ENCODE measurements around the gene THSD4. TPM values are rescaled to one million over a fixed set of nuclear protein-coding genes. Genes with fewer than 3 reads are reported as not detected.

The THSD4 gene
- total and polyA plus RNA-seq, 2 of the 8 experiments (the other 6 are each of a cell fraction or from before 2014, with no cell fraction given) = 2.5 to 6.2 TPM

DNA sequence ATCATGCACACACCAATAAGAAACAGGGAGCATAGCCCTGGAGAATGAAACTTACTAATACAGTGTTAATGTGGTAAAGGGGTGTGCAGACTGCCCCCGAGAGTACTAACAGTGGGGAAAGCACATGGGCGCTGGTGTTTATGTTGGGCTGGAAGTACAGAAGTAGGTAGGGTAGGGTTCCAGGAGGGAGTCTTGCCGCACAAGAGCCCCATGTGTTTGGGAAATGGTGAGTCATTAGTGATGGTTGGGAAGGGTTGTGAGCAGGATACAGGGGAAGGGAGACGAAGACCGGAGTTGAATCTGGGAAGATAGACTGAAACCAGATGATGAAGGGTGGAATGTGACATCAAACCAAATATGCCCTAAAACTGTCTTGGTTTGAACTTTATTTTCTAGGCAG is 117.1 kb downstream of the THSD4 start:
- POLR2A ChIA-PET (ENCODE audit: partially characterized antibody) = interaction anchor here (2.2 kb wide), 1 partner anchor 9 kb away, joined by 5 read pairs; no protein-coding TSS in a partner anchor
- no peak overlapping the region for H3K23ac ChIP-seq (ENCODE audit: insufficient read length)
- H2BK20ac ChIP-seq (ENCODE audit: low read length) = no peak overlapping the region
- H3K18ac ChIP-seq (ENCODE audit: extremely low read depth, low read length) = no peak overlapping the region
- no peak overlapping the region for H3K9ac ChIP-seq (replicated peaks in 1 of 4; ENCODE audit: extremely low read depth in 1 of 4, low read depth in 3 of 4, low read length in 3 of 4)
- no peaks in the 10 kb centered on the region for H3K36me3 ChIP-seq (ENCODE audit: control insufficient read depth in 2 of 4, insufficient read depth in 4 of 4, low read length in 3 of 4)
- H2BK5ac ChIP-seq (ENCODE audit: low read depth, low read length) = no peak overlapping the region
- no peak overlapping the region for H3K56ac ChIP-seq (replicated peaks; ENCODE audit: insufficient read length, low read depth, low read length)
- H2AK5ac ChIP-seq (ENCODE audit: low read depth, low read length) = no peak overlapping the region
- no peak overlapping the region for H3K4me3 ChIP-seq (ENCODE audit: extremely low read depth in 1 of 4, insufficient read depth in 2 of 4, low read depth in 3 of 4, low read length in 4 of 4)
- CTCF ChIA-PET (ENCODE audit: partially characterized antibody) = interaction anchor here (1.0 to 2.5 kb wide), 4 partner anchors 18 to 119 kb away, joined by 3 to 8 read pairs (median 3); partner anchors contain the start of gene THSD4
- no peak overlapping the region for H3K4me2 ChIP-seq (ENCODE audit: insufficient read depth in 1 of 2, low read depth in 2 of 2, low read length in 2 of 2)
- no peak for DNase-seq (ENCODE audit: low read depth in 1 of 2, low spot score in 2 of 2)
- no peaks in the 10 kb centered on the region for H3K9me3 ChIP-seq (ENCODE audit: insufficient read depth in 2 of 2, low read depth in 1 of 2, low read length in 1 of 2)
- no peak overlapping the region for H4K8ac ChIP-seq (ENCODE audit: extremely low read depth, insufficient read depth, low read length)
- H2BK15ac ChIP-seq (ENCODE audit: low read length) = no peak overlapping the region
- H3K23me2 ChIP-seq (ENCODE audit: low read depth, low read length) = no peaks in the 10 kb centered on the region
- H3K4me1 ChIP-seq (replicated peaks in 1 of 4; ENCODE audit: control insufficient read depth in 3 of 4, insufficient read depth in 4 of 4, low read length in 3 of 4) = peaks cover 0 to 2% (median 0%) of the 10 kb centered on the region in 4 experiments; a peak in 3 of 7 replicates
- 87% methylated on average over 5 of the region's 5 CpGs; no CpG with 5 or more reads in 1 of the 2 experiments for WGBS, 2 experiments (ENCODE audit: extremely low coverage in 1 of 2, insufficient coverage in 1 of 2, insufficient read length in 1 of 2, insufficient replicate concordance in 2 of 2, low coverage in 1 of 2, low lambda C conversion rate in 2 of 2, missing lambda C conversion rate in 1 of 2)
- no peak overlapping the region for H3K27ac ChIP-seq (ENCODE audit: low read depth, low read length)
- no peak overlapping the region for H2BK12ac ChIP-seq (ENCODE audit: low read depth, low read length)
- H2BK120ac ChIP-seq (replicated peaks; ENCODE audit: low read depth, low read length) = no peak overlapping the region
- FAIRE-seq = no peak
- H3K14ac ChIP-seq (ENCODE audit: insufficient read length) = no peak overlapping the region
- no peak overlapping the region for H4K91ac ChIP-seq (replicated peaks; ENCODE audit: insufficient read length, low read length)
- no peaks in the 10 kb centered on the region for H3K79me1 ChIP-seq (ENCODE audit: low read depth, low read length)
- no peak overlapping the region for H3K4ac ChIP-seq (replicated peaks; ENCODE audit: insufficient read length, low read depth, low read length)
- no peaks in the 10 kb centered on the region for H3K79me2 ChIP-seq (ENCODE audit: control insufficient read depth in 1 of 2, insufficient read depth in 2 of 2, low read length in 2 of 2)
- H3K27me3 ChIP-seq (replicated peaks in 1 of 4; ENCODE audit: control insufficient read depth in 3 of 4, extremely low read depth in 1 of 4, insufficient read depth in 3 of 4, low read length in 3 of 4) = no peaks in the 10 kb centered on the region
- H4K5ac ChIP-seq (ENCODE audit: insufficient read length, low read depth, low read length) = no peak overlapping the region
- no peak overlapping the region for H2AFZ ChIP-seq (ENCODE audit: low read length)
- H4K20me1 ChIP-seq (replicated peaks in 1 of 2; ENCODE audit: control insufficient read depth in 1 of 2, insufficient read depth in 2 of 2, low read length in 2 of 2) = no peaks in the 10 kb centered on the region
- TF ChIP-seq HDAC6 (IDR thresholded peaks at IDR 0.05; ENCODE audit: low read depth, low read length) (no peak), TAF1 (IDR thresholded peaks at IDR 0.05; ENCODE audit: low read depth, low read length) (no peak), TAF7 (optimal IDR thresholded peaks at IDR 0.05; ENCODE audit: borderline replicate concordance, low read depth, low read length) (no peak), TCF12 (IDR thresholded peaks at IDR 0.05; ENCODE audit: low read depth, low read length) (no peak), BACH1 (IDR thresholded peaks at IDR 0.05; ENCODE audit: low read length) (no peak), POU5F1 (IDR thresholded peaks at IDR 0.05; ENCODE audit: low read depth, low read length) (no peak), BCL11A (IDR thresholded peaks at IDR 0.05; ENCODE audit: low read depth in 2 of 2, low read length in 2 of 2) (no peak), JUN (IDR thresholded peaks at IDR 0.05; ENCODE audit: low read depth, low read length) (no peak)
- TF ChIP-seq, protein P1, sequence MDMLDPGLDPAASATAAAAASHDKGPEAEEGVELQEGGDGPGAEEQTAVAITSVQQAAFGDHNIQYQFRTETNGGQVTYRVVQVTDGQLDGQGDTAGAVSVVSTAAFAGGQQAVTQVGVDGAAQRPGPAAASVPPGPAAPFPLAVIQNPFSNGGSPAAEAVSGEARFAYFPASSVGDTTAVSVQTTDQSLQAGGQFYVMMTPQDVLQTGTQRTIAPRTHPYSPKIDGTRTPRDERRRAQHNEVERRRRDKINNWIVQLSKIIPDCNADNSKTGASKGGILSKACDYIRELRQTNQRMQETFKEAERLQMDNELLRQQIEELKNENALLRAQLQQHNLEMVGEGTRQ (IDR thresholded peaks at IDR 0.05; ENCODE audit: low read length) = no peak
- TF ChIP-seq, protein P2, sequence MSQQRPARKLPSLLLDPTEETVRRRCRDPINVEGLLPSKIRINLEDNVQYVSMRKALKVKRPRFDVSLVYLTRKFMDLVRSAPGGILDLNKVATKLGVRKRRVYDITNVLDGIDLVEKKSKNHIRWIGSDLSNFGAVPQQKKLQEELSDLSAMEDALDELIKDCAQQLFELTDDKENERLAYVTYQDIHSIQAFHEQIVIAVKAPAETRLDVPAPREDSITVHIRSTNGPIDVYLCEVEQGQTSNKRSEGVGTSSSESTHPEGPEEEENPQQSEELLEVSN (IDR thresholded peaks at IDR 0.05) = no peak
- TF ChIP-seq, protein P3, sequence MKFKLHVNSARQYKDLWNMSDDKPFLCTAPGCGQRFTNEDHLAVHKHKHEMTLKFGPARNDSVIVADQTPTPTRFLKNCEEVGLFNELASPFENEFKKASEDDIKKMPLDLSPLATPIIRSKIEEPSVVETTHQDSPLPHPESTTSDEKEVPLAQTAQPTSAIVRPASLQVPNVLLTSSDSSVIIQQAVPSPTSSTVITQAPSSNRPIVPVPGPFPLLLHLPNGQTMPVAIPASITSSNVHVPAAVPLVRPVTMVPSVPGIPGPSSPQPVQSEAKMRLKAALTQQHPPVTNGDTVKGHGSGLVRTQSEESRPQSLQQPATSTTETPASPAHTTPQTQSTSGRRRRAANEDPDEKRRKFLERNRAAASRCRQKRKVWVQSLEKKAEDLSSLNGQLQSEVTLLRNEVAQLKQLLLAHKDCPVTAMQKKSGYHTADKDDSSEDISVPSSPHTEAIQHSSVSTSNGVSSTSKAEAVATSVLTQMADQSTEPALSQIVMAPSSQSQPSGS (IDR thresholded peaks at IDR 0.05; ENCODE audit: low read length) = no peak

All from H1 (cell line).